22Rv1 (cell line): Measurements from ENCODE around the gene CHST1.

Source experiments
- H3K27ac ChIP-seq: fragments of 450-650 bp; 2 replicates; pipeline ENCODE4 v1.5.1; 2017
- ZFX ChIP-seq: fragments of 450-650 bp; IDR thresholded peaks from 2 replicates; pipeline ENCODE4 v1.6.1; 2017; ENCODE audit warnings: antibody characterized with exemption, borderline replicate concordance
- TF ChIP-seq, protein P1 (sequence below): fragments of 450-650 bp; IDR thresholded peaks from 2 replicates; pipeline ENCODE4 v1.5.1; 2017; ENCODE audit warnings: mild to moderate bottlenecking

Gene CHST1

GRCh38 chr11:45698777-45699497 is 33.5 kb upstream of the CHST1 start:
- H3K27ac ChIP-seq, result no peak overlapping the region

GRCh38 chr11:45692808-45693453 is 27.5 kb upstream of the CHST1 start:
- H3K27ac ChIP-seq, result no peak overlapping the region
- no peak for TF ChIP-seq ZFX
- TF ChIP-seq, protein P1, sequence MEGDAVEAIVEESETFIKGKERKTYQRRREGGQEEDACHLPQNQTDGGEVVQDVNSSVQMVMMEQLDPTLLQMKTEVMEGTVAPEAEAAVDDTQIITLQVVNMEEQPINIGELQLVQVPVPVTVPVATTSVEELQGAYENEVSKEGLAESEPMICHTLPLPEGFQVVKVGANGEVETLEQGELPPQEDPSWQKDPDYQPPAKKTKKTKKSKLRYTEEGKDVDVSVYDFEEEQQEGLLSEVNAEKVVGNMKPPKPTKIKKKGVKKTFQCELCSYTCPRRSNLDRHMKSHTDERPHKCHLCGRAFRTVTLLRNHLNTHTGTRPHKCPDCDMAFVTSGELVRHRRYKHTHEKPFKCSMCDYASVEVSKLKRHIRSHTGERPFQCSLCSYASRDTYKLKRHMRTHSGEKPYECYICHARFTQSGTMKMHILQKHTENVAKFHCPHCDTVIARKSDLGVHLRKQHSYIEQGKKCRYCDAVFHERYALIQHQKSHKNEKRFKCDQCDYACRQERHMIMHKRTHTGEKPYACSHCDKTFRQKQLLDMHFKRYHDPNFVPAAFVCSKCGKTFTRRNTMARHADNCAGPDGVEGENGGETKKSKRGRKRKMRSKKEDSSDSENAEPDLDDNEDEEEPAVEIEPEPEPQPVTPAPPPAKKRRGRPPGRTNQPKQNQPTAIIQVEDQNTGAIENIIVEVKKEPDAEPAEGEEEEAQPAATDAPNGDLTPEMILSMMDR, result no peak

More at GRCh38 chr11:45698777-45699497, 33.5 kb upstream of the CHST1 start:
- TF ChIP-seq, protein P1, result no peak
- TF ChIP-seq ZFX, result no peak

- TF ChIP-seq, protein P1, result no peak
- TF ChIP-seq ZFX, result no peak
- H3K27ac ChIP-seq, result no peak overlapping the region
Observed at GRCh38 chr11:45688472-45689033, 23.1 kb upstream of the CHST1 start.

- TF ChIP-seq ZFX, result no peak
- TF ChIP-seq, protein P1, result no peak
- no peak overlapping the region for H3K27ac ChIP-seq
Observed at GRCh38 chr11:45687836-45688235, 22.4 kb upstream of the CHST1 start.

DNA sequence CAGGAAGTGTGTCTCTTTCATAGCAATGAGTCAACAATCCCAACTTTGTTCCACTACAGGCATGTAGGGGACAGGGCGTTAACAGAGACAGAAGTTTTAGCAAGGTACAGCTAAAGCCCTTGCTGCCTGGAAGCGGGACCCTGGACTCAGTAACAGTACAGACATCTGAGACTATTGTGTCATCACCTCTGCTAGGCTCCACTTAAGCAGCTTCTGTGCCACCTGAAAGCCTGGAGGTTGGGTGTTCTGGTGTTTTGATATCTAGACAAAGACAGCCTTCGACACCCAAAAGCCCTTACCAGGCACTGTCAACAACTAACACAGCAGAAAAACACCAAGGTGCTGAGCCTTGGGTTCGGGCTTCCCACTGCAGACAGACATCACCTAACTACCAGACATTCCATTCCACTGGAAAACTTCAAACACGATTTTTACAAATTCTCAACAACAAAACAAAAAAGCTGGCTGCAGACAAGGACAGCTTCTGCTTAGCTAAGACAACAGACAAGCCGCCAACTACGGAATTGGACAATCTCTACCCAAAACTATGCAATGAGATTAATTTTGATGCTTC is 20.6 kb upstream of the CHST1 start:
- TF ChIP-seq, protein P1, result no peak
- TF ChIP-seq ZFX, result no peak
- H3K27ac ChIP-seq, result no peak overlapping the region

DNA sequence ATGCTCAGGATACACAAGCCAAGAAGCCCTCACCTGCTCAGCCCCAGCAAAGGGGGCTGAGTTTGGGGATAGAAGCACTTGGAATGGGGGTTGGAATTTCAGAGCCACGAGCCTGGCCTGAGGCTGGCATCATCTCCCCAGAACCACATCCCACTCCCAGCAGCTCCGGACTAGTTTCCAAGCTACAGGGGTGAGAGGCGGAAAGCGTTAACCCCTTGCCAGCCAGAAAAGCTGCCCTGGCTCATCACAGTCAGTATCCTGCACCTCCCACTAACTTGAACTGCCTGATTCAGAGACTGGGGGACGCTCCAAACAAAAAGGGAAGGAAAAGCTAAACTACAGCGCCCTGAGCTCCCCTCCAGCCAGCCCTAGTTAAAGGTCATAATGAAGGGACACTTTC is 19.0 kb upstream of the CHST1 start:
- TF ChIP-seq, protein P1, result no peak
- TF ChIP-seq ZFX, result no peak
- H3K27ac ChIP-seq, result no peak overlapping the region
